GM18861 (cell line): Measurements from ENCODE around the gene CPNE1.
"Not testable (repeated sequence)": the region's sequence is repeated elsewhere in the genome, so short reads cannot be mapped to it uniquely, and the experiment has no call there.

Source experiments
- ATAC-seq: cut with Tn5 transposase; IDR thresholded peaks from one replicate; pipeline ENCODE4 v1.9.1; 2021; ENCODE audit not compliant: unreplicated experiment

Gene CPNE1

DNA sequence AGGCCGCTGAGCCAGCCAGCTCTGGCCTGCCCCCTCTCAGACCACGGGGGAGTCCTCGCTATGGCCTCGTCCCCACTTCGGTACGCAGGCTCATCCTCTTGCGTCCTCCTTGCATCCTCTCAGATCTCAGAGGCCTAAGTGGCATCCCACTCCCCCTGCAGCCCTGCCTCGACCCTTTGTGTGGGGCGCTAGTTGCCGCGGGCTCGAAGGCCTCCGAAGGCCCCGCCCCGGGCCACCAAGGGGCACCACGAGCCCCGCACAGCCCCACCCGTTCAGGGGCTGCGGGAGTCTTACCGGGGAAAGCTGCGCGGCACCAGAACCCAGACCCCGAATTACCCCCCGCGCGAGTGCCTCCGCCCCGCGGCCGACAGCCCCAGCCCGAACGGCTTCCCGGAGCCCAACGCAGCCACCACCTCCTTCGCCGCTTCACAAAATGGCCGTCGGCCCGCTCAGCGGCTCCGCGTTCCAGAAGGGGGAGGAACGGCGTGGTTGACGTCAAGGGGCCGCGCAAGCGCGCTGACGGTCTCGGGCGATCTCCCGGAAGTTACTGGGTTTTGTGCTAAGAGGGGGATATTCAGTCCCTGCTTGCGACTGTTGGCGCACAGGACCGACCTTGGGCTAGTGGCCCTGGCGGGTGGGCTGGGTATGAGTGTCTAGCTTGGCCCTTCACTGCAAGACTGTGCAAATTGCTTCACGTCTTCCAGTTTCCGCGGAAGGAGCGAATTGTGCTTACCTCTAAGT is at the start of gene CPNE1, which contains the start of gene RBM12:
Gene CPNE1, minus strand, starts transcription at position 435 of the 741 bp plus-strand sequence. CDS start 31,977 bp downstream, outside the sequence.
Gene RBM12, minus strand, starts transcription at position 435 of the 741 bp plus-strand sequence. CDS start 9,578 bp downstream, outside the sequence.
- ATAC-seq, result peak; percentile 71

DNA sequence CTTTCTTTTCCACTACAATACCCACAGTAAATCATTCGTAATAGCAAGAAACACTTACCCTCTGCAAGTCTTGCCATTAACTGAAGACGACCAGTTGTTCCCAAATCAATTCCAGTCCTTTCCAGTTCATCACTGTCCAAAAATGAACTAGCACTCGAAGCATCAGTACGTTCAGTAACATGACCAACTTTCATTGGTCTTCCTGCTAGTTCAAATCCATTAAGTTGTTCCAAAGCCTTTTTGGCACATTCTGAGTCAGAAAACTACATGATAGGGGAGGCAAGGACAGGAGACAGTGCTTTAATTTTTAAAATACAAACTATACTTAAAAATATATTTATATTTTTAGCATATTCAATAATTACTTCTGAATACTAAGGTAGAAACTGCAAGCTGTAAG is 49.4 kb upstream of the CPNE1 start:
- no peak for ATAC-seq

DNA sequence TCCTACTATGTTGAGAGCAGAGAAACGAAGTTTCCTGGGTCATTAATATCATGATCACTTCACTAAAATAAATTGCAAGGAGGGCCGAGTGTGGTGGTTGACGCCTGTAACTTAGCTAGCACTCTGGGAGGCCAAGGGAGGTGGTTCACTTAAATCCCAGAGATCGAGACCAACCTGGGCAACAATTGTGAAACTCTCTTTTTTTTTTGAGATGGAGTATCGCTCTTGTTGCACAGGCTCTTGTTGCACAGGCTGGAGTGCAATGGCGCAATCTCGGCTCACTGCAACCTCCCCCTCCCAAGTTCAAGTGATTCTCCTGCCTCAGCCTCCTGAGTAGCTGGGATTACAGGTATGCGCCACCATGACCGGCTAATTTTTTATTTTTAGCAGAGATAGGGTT is 48.4 kb upstream of the CPNE1 start:
- ATAC-seq, result not testable (repeated sequence)

GRCh38 chr20:35711588-35712209 is 47.0 kb upstream of the CPNE1 start:
- no peak for ATAC-seq

DNA sequence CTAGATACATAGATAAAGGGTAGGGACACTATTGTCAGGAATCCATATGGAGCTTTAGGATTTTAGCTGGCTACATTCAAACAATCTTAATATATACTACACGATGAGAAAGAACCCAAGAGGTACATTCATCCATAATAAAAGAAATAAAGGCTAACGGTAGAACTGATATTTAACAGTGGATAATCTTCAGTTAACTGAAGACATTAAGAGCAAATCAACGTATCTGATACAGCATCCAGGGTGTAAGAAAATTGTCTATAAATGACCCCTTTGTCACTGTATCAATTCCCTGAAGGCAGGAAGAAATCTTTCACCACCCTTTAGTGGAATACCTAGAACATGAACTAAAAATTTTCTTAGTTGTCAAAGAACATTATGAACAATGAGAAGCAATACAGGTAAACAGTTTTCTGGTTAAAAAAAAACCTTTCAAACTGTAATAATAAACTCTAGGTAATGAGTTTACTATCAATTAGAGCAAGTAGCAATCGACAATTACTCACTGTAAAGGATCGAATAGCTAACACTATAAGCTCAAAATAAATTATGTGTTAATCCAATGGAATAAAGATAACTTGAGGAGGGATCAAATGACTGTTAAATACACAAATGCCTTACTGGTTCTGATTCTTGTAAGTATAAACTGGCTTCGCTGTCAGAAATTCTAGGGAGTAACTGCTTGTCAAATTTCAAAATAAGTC is 46.3 kb upstream of the CPNE1 start:
- ATAC-seq, result no peak

GRCh38 chr20:35710039-35710438 is 45.3 kb upstream of the CPNE1 start:
- no peak for ATAC-seq

GRCh38 chr20:35709259-35709658 is 44.6 kb upstream of the CPNE1 start:
- ATAC-seq, result no peak

DNA sequence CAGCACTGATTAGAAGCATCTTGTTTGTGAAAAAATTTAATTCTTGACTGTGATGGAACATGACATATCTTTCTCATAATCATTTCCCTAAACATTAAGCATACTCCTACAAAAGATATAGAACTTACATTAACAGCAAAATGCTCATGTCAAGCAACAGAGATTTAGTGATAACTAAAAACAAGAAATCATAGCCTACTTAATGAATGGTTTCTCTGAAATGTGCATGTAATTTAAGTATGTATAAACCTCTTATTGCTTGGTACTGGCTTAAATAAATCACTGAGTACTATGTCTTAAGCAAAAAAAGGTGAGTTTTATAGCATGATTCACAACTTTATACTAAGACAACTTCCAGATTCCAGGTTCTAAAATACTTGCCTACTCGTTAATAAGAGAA is 43.8 kb upstream of the CPNE1 start:
- ATAC-seq, result no peak

DNA sequence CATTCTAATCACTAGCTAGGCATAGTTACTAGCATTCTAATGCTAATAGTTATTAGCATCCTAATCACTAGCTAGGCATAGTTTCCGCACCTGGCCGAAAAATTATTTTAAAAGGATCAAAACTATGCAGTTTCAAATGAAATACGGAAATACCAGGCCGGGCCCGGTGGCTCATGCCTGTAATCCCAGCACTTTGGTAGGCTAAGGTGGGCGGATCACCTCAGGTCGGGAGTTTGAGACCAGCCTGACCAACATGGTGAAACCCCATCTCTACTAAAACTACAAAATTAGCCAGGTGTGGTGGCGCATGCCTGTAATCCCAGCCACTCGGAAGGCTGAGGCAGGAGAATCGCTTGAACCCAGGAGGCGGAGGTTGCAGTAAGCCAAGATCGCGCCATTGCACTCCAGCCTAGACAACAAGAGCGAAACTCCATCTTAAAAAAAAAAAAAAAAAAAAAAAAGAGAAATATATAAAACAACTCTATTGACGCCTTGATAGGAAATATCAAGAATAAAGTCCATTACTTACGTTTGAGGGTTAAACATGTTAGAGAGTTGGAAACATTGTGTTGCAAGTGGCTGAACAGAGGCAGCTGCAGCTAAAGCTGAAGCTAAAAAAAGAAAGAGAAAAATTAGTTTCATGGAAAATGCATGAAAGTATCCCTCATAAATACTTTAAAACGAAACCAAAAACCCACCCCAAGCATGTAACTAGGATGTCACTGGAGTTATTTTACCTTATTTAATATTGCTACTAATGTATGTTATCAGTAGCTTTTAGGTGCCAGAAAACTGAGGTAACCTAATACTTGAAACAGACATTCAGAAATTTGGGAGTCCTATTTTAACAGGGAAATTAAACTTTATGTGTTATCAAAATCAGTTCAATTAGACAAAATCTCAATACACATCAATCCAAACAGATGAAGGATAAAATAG is 42.2 kb upstream of the CPNE1 start:
- ATAC-seq, result not testable (repeated sequence)

GRCh38 chr20:35705894-35706293 is 41.2 kb upstream of the CPNE1 start:
- not testable (repeated sequence) for ATAC-seq

DNA sequence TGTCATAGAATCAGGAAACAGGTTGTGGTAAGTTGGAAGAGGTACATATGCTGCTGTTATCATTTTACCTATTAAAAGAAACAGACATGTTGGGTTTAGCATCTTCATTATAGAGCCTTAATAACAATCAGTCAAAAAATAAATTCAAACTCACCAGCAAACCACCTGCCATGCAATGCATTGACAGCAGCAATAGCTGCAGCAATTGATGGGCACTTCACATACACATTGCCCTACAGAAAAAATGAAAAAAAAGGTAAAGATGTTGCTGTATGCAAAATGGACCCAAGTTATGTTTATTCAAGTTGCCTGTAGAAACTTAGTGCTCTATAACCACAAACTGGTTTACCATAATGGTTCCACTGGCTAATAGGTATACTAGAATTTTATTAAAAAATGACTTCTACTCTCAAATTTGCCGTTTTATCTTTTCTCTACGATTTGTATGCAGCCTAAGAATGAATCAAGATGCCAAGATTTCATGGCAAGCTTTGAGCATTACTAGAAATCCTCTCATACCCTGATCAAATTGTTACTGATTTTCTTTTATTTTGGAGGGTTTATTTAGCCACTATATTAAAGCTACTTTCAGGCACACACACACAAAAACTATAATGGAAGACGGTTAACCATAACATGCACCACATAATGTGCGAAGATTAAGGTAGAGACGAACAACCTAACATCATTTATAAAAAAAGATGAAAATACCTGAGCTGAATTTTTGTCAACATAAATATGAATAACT is 40.0 kb upstream of the CPNE1 start:
- ATAC-seq, result no peak

DNA sequence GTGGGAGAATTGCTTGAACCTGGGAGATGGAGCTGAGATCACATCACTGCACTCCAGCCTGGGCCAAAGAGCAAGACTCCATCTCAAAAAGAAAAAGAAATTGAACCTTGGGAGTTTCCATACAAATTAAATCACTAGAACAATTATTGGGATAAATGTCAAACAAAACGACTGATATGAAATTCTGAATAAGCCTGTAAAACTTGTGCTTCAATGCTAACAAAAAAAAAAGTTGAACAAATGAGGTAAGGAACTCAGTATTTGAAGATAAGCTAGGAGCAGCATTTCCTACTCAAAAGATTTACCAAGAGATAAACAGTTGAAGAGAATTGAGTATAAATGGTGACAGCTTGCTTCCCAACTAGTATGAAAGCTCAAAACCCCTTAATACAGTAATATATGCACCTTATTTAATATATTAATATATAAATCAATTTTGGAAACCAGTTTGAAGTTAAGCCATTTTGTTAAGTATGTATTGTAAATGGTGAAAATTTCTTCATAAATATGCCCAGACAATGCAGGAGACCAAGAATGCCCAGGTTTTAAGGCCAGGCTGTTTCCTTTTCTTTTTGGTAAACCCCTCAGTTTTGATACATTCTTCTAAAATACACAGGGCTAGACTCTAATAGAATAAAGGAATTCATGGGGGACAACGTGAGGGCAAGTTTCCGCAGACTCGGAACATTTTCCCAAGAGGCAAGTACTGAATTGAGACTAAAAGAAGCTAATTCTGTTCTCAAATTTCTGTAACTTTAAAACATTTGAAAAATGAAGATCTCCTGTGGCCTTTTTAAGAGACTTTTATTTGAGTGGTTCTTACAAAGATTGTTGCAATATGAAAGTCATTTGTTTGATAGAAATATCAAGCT is 38.4 kb upstream of the CPNE1 start:
- ATAC-seq, result no peak

DNA sequence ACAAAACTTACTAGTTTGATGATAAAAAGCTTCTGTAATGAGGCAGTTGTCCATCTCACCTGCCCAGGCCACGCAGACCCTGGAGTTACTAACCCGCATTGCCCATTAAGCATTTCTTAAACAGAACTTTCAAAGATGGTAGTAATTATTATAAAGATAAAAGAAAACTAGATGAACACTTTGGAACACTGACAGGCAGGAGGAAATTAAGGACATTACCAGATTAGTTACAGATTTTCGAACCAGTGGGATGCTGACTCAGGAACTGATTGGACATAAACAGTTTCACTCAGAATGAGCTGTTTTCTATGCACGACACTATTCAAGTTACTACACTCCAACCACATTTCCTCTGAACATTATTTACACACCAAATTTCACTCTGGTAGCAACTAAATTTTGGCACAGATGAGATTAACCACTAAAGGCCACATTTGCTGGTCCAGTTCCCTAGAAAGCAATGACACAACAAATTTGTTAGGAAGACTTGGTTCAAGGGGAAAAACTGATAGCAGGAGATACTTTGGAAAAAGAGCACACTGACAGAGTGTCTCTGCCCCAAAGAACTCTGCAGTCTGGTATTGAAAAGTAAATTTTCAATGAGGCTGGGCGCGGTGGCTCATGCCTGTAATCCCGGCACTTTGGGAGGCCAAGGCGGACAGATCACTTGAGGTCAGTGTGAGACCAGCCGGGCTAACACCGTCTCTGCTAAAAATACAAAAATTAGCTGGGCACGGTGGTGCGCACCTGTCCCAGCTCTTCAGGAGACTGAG is 37.5 kb upstream of the CPNE1 start:
- no peak for ATAC-seq

GRCh38 chr20:35700625-35701148 is 36.0 kb upstream of the CPNE1 start:
- ATAC-seq, result no peak

GRCh38 chr20:35699957-35700624 is 35.4 kb upstream of the CPNE1 start:
- ATAC-seq, result no peak

DNA sequence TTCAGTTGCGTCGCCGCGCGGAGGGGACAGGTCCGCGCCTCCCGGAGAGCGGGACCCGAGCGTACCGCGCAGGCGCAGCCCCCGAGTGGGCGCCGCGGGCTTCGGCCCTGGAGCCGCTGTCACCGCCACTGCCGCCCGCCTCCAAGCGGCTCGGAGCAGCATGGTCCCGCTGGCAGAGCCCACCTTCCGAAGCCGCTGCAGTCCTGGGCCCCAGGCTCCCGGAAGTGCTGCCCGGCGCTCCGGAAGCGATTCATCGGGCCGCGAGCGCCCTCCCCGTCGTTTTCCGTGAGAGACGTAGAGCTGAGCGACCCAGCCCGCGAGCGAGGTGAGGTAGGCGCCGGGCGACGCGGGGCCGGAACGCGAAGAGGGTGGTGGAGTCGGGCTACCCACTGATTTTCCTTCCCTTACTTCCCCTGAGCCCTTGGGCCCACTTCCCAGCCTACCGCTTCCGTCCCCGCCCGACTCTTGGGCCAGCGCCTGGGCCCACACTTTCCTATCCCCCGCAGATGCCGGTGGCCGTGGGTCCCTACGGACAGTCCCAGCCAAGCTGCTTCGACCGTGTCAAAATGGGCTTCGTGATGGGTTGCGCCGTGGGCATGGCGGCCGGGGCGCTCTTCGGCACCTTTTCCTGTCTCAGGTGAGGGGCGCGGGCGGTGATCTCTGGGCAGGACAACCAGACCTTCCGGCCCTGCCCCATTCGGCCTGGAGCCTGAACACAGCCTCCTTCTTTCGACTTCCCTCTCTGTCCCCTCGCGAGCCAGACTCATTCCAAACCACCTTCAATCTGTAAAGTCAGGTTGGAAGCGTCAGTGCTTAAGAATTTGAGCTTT is 34.6 kb upstream of the CPNE1 start, which contains the start of the genes NFS1 and ROMO1:
Gene NFS1, minus strand, starts transcription at position 226 of the 830 bp plus-strand sequence. Its CDS starts 64 bp downstream, at position 162.
Gene ROMO1, plus strand, starts transcription at position 279 of the 830 bp plus-strand sequence. Its CDS starts 228 bp downstream, at position 507.
- ATAC-seq, result peak; percentile 60
